ENCODE data around the gene SMAD5. TPM values are rescaled to one million over a fixed set of nuclear protein-coding genes. Genes with fewer than 3 reads are reported as not detected.

SMAD5 gene
- total RNA-seq, 6 experiments from 2014 or later, result 19.2 to 49.2 (median 30.6) TPM

- H3K4me1 ChIP-seq, result peaks cover 0 to 6% (median 3%) of the 10 kb centered on the region in 4 donors
- no peak overlapping the region for H3K4me3 ChIP-seq
- H3K27me3 ChIP-seq, result no peaks in the 10 kb centered on the region
- no peak overlapping the region for H3K27ac ChIP-seq
- H3K9me3 ChIP-seq, result no peaks in the 10 kb centered on the region
- DNase-seq (no peak), ATAC-seq (peak; percentile 8 to 57 (median 30))
- H3K36me3 ChIP-seq, result no peaks in the 10 kb centered on the region
- TF ChIP-seq CTCF (IDR thresholded peaks at IDR 0.05) (no peak), POLR2A (IDR thresholded peaks at IDR 0.05) (no peak)
- intact Hi-C loops (cut with DNase I), result no loop called here
- 45% methylated on average over 7 of the region's 8 CpGs for WGBS (ENCODE audit: insufficient coverage, low coverage, low lambda C conversion rate, missing lambda C conversion rate)
These were observed 28.2 kb upstream of the SMAD5 start for GRCh38 chr5:136104306-136104965.

GRCh38 chr5:136106351-136107031 is 26.2 kb upstream of the SMAD5 start:
- DNase-seq (no peak), ATAC-seq (no peak)
- no peaks in the 10 kb centered on the region for H3K27me3 ChIP-seq
- TF ChIP-seq CTCF (IDR thresholded peaks at IDR 0.05) (no peak), POLR2A (IDR thresholded peaks at IDR 0.05) (no peak)
- H3K36me3 ChIP-seq, result no peaks in the 10 kb centered on the region
- peak overlapping the region in 1 of 3 donors; percentile 10 for H3K27ac ChIP-seq
- 95% methylated on average over 5 of the region's 6 CpGs for WGBS (ENCODE audit: insufficient coverage, low coverage, low lambda C conversion rate, missing lambda C conversion rate)
- intact Hi-C loops (cut with DNase I), result no loop called here
- no peaks in the 10 kb centered on the region for H3K9me3 ChIP-seq
- peaks cover 0 to 6% (median 3%) of the 10 kb centered on the region in 4 donors for H3K4me1 ChIP-seq
- H3K4me3 ChIP-seq, result no peak overlapping the region

- H3K9me3 ChIP-seq, result no peaks in the 10 kb centered on the region
- TF ChIP-seq CTCF (IDR thresholded peaks at IDR 0.05), result no peak
- TF ChIP-seq POLR2A (IDR thresholded peaks at IDR 0.05), result no peak
- no peaks in the 10 kb centered on the region for H3K36me3 ChIP-seq
- no peaks in the 10 kb centered on the region for H3K27me3 ChIP-seq
- H3K27ac ChIP-seq, result peak overlapping the region in 1 of 3 donors; percentile 51
- DNase-seq (no peak), ATAC-seq (no peak)
- intact Hi-C loops (cut with DNase I), result no loop called here
- H3K4me1 ChIP-seq, result peaks cover 0 to 6% (median 3%) of the 10 kb centered on the region in 4 donors
- WGBS (ENCODE audit: insufficient coverage, low coverage, low lambda C conversion rate, missing lambda C conversion rate), result 89% methylated on average over 2 of the region's 2 CpGs
- H3K4me3 ChIP-seq, result no peak overlapping the region
These were observed 24.4 kb upstream of the SMAD5 start for GRCh38 chr5:136108180-136108611.

- no peak overlapping the region for H3K4me3 ChIP-seq
- TF ChIP-seq CTCF (IDR thresholded peaks at IDR 0.05), result no peak
- no peak for TF ChIP-seq POLR2A (IDR thresholded peaks at IDR 0.05)
- H3K27ac ChIP-seq, result no peak overlapping the region
- H3K27me3 ChIP-seq, result no peaks in the 10 kb centered on the region
- no CpG with 5 or more reads among the region's 1 CpG for WGBS (ENCODE audit: insufficient coverage, low coverage, low lambda C conversion rate, missing lambda C conversion rate)
- H3K9me3 ChIP-seq, result no peaks in the 10 kb centered on the region
- ATAC-seq (no peak), DNase-seq (no peak)
- intact Hi-C loops (cut with DNase I), result no loop called here
- H3K36me3 ChIP-seq, result no peaks in the 10 kb centered on the region
- H3K4me1 ChIP-seq, result peaks cover 0 to 6% (median 3%) of the 10 kb centered on the region in 4 donors
These were observed 23.9 kb upstream of the SMAD5 start for GRCh38 chr5:136108766-136109165.
